ENCODE data around the gene IL17RD.

Gene IL17RD

GRCh38 chr3:57158813-57159738 lies 6.1 kb downstream of the IL17RD start:
- DNase-seq: no peak

- DNase-seq: no peak
These were observed 6.8 kb downstream of the IL17RD start for GRCh38 chr3:57158325-57158724.

- DNase-seq: no peak
These were observed 7.6 kb downstream of the IL17RD start for GRCh38 chr3:57157545-57157944.

- DNase-seq: no peak
These were observed 9.9 kb downstream of the IL17RD start for GRCh38 chr3:57155310-57155643.

- DNase-seq: no peak
These were observed 10.5 kb downstream of the IL17RD start for GRCh38 chr3:57154470-57155309.

GRCh38 chr3:57152151-57153143 lies 12.7 kb downstream of the IL17RD start:
- no peak for DNase-seq

GRCh38 chr3:57151749-57152148 lies 13.4 kb downstream of the IL17RD start:
- DNase-seq: no peak

- no peak for DNase-seq
These were observed 14.1 kb downstream of the IL17RD start for GRCh38 chr3:57151021-57151449.

GRCh38 chr3:57150113-57150581 lies 15.0 kb downstream of the IL17RD start:
- DNase-seq: no peak

GRCh38 chr3:57147071-57147470 lies 18.1 kb downstream of the IL17RD start:
- DNase-seq: no peak

GRCh38 chr3:57145852-57146251 lies 19.3 kb downstream of the IL17RD start:
- DNase-seq: no peak

GRCh38 chr3:57144952-57145351 lies 20.2 kb downstream of the IL17RD start:
- DNase-seq: no peak

- DNase-seq: no peak
These were observed 21.2 kb downstream of the IL17RD start for GRCh38 chr3:57143886-57144459.

- no peak for DNase-seq
These were observed 22.8 kb downstream of the IL17RD start for GRCh38 chr3:57142411-57142723.

GRCh38 chr3:57141719-57142410 lies 23.3 kb downstream of the IL17RD start:
- DNase-seq: no peak

- DNase-seq: no peak
These were observed 24.3 kb downstream of the IL17RD start for GRCh38 chr3:57140894-57141293.

GRCh38 chr3:57135964-57136719 lies 29.0 kb downstream of the IL17RD start:
- no peak for DNase-seq

GRCh38 chr3:57133157-57133556 lies 32.0 kb downstream of the IL17RD start:
- DNase-seq: no peak

GRCh38 chr3:57132674-57133073 lies 32.5 kb downstream of the IL17RD start:
- DNase-seq: no peak

- DNase-seq: no peak
These were observed 34.0 kb downstream of the IL17RD start for GRCh38 chr3:57131210-57131588.
